Measurements from ENCODE around the gene RXRA.

DNA sequence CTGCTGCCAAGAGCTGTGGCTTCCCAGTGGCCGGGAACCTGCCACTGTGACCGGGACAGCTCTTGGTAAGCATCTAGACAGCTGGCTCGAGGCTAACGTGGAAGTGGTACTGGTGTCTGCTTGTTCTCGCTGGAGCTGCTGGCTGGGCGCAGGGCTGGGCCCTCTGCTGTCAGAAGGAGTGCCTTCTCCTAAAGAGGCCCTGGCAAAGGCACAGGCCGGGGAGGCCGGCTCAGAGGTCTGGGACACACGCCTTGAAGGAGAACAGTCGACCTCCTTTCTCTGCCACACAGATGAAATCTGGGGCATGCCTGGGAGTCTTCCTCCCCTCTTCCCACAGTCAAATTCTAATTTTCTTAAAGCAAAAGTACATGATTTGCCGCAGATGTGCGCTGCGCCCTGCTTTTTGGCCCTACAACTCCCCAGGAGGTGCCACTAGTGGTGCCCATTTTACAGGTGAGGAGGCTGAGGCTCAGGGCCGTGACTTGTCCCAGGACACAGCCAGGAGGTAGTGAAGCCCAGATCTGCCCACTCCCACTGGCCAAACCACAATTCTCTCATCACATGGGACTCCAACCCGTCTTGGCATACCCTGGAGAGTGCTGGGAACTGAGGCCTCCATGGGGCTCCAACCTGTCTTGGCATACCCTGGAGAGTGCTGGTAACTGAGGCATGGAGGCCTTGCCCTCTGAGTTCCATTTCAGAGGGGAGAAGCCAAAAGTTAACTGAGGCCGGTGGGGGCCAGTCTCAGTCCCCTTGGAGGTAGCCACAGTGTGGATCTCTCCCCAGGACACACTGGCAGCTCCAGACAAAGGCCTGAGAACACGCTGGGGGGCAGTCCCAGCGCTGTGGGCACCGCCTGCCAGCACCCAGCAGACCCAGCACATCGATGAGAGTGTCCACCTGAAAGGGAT, 12.0 kb upstream of the RXRA start:
- TF ChIP-seq, protein P1, sequence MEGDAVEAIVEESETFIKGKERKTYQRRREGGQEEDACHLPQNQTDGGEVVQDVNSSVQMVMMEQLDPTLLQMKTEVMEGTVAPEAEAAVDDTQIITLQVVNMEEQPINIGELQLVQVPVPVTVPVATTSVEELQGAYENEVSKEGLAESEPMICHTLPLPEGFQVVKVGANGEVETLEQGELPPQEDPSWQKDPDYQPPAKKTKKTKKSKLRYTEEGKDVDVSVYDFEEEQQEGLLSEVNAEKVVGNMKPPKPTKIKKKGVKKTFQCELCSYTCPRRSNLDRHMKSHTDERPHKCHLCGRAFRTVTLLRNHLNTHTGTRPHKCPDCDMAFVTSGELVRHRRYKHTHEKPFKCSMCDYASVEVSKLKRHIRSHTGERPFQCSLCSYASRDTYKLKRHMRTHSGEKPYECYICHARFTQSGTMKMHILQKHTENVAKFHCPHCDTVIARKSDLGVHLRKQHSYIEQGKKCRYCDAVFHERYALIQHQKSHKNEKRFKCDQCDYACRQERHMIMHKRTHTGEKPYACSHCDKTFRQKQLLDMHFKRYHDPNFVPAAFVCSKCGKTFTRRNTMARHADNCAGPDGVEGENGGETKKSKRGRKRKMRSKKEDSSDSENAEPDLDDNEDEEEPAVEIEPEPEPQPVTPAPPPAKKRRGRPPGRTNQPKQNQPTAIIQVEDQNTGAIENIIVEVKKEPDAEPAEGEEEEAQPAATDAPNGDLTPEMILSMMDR (IDR thresholded peaks at IDR 0.05; ENCODE audit: insufficient read depth, low read length, poor library complexity, severe bottlenecking): no peak
- no peak for TF ChIP-seq EZH2phosphoT487 (conservative IDR thresholded peaks at IDR 0.05; ENCODE audit: low read length)

All from SU-DHL-6 (cell line).